Stimulated activated CD4-positive, alpha-beta T cell treated with anti-CD3 and anti-CD28 coated beads, TNF-alpha, amount 100 ng/mL, for 48 hours (primary cell): ENCODE results near the gene LNP1.
"Not testable (repeated sequence)": the region's sequence is repeated elsewhere in the genome, so short reads cannot be mapped to it uniquely, and the experiment has no call there.

Source experiments
- DNase-seq, 3 donors: peaks; one replicate each; pipeline ENCODE4 v3.0.0-alpha.2; 2020; ENCODE audit warnings: low read depth in 3 of 3

Gene LNP1

DNA sequence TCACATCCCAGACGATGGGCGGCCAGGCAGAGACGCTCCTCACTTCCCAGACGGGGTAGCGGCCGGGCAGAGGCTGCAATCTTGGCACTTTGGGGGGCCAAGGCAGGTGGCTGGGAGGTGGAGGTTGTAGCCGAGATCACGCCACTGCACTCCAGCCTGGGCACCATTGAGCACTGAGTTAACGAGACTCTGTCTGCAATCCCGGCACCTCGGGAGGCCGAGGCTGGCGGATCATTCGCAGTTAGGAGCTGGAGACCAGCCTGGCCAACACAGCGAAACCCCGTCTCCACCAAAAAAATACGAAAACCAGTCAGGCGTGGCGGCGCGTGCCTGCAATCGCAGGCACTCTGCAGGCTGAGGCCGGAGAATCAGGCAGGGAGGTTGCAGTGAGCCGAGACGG lies 77.2 kb downstream of the LNP1 start:
- DNase-seq, result not testable (repeated sequence)

DNA sequence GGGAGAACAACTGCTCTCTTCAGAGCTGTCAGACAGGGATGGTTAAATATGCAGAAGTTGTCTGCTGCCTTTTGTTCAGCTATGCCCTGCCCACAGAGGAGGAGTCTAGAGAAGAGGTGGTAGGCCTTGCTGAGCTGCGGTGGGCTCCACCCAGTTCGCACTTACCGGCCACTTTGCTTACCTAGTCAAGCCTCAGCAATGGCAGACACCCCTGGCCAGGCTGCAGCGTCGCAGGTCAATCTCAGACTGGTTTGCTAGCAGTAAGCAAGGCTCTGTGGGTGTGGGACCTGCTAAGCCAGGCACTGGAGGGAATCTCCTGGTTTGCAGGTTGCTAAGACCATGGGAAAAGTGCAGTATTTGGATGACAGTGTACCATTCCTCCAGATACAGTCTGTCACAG lies 78.7 kb downstream of the LNP1 start:
- no peak for DNase-seq

- no peak for DNase-seq
These were observed 80.8 kb downstream of the LNP1 start for GRCh38 chr3:100482176-100482575.

- no peak for DNase-seq
These were observed 82.2 kb downstream of the LNP1 start for GRCh38 chr3:100483529-100483928.

GRCh38 chr3:100486808-100487207 lies 85.5 kb downstream of the LNP1 start:
- DNase-seq, result no peak

DNA sequence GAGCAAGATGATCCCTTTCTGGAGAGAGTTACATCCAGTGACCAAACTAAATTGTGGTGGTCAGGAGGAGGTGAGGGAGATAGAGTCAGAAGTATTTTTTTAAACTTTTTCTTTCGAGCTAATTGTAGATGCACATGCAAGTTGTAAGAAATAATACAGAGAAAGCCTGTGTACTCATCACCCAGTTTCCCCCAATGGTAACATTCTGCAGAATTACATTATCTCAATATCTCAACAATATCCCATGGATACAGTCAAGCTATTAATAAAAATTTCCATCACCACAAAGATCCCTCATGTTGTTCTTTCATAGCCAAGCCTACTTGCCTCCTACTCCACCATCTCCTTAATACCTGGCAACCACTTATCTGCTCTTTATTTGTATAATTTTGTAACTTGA lies 87.8 kb downstream of the LNP1 start:
- no peak for DNase-seq

GRCh38 chr3:100492059-100493006 lies 91.0 kb downstream of the LNP1 start, which contains the start of gene TMEM45A:
TMEM45A (plus strand) TSS chr3:100492619; CDS start chr3:100555212, 62,593 bp downstream.
- peak; percentile 56 to 76 (median 75) for DNase-seq

DNA sequence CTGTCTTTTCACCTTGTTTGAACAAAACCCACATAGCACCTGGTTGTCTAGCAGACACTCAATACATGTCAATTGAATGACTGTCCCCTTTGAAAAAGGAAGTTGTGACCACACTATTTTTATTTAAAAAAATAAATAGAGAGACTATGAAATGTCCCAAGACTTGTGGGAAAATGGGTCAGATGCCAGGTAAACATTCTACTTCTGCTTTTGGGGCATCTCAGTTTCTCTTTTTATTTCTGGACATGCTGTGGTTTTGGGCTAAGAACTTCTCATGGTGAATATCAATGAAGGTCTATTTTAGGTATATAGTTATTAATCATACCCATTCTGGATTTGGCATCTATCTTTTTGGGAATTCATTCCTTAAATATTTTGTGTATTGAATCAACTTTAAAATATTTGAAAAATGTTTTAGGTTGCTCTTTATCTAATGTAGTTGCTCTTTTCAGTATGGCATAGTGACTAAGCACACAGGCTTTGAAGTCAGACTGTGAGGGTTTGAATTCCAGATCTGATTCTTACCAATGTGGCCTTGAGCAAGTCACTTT lies 95.4 kb downstream of the LNP1 start:
- no peak for DNase-seq

- DNase-seq, result no peak
These were observed 98.3 kb downstream of the LNP1 start for GRCh38 chr3:100499651-100500050.

- DNase-seq, result no peak
These were observed 99.1 kb downstream of the LNP1 start for GRCh38 chr3:100500320-100500880.

- no peak for DNase-seq
These were observed 102.1 kb downstream of the LNP1 start for GRCh38 chr3:100503448-100503847.
